ENCODE measurements around the gene MCAT. TPM values are rescaled to one million over a fixed set of nuclear protein-coding genes. Genes with fewer than 3 reads are reported as not detected.

MCAT gene
- total and polyA plus RNA-seq, 2 donors (not counting 3 experiments of a cell fraction or from before 2014, with no cell fraction given), result 16.9 to 23.2 TPM

GRCh38 chr22:43114958-43115357 is 28.2 kb downstream of the MCAT start:
- Histone ChIP-seq H3K4me3 (replicated peaks in 1 of 3; ENCODE audit: insufficient read depth in 1 of 3, low read depth in 1 of 3, low read length in 3 of 3) (no peak overlapping the region), H3K4me1 (ENCODE audit: control insufficient read depth, extremely low read depth, insufficient read depth, low read length) (no peaks in the 10 kb centered on the region), H3K9me1 (replicated peaks; ENCODE audit: control insufficient read depth, extremely low read depth, insufficient read depth, low read length) (no peaks in the 10 kb centered on the region), H3K9ac (replicated peaks; ENCODE audit: extremely low read depth, insufficient read depth, low read length) (no peak overlapping the region), H2AFZ (ENCODE audit: low read depth, low read length) (no peak overlapping the region), H3K4me2 (ENCODE audit: insufficient read depth, low read length) (no peak overlapping the region), H4K20me1 (replicated peaks; ENCODE audit: control insufficient read depth, extremely low read depth, insufficient read depth, low read length) (no peaks in the 10 kb centered on the region), H3K36me3 (ENCODE audit: control insufficient read depth in 2 of 2, extremely low read depth in 1 of 2, insufficient read depth in 2 of 2, low read length in 2 of 2) (no peaks in the 10 kb centered on the region), H3K27ac (ENCODE audit: insufficient read depth, low read depth, low read length) (no peak overlapping the region), H3K79me2 (ENCODE audit: control insufficient read depth, insufficient read depth, low read length) (no peaks in the 10 kb centered on the region), H3K9me3 (replicated peaks; ENCODE audit: control insufficient read depth, insufficient read depth, low read length) (no peaks in the 10 kb centered on the region), H3K27me3 (ENCODE audit: control insufficient read depth in 2 of 2, insufficient read depth in 2 of 2, low read length in 2 of 2) (peaks cover 16 to 21% of the 10 kb centered on the region in 2 experiments)
- DNase-seq (ENCODE audit: low read depth, low spot score) (no peak), FAIRE-seq (no peak)
- CTCF ChIA-PET, result no interaction called here
- POLR2A ChIA-PET, result no interaction called here
- intact Hi-C loops (cut with micrococcal nuclease) (no loop called here), dilution Hi-C loops (cut with MboI; ENCODE audit: extremely low pct_ligation_motif_present, low sequenced_read_pairs) (no loop called here)
- no TSS peak for BruUV-seq (replicated peaks)
- TF ChIP-seq, protein P1, sequence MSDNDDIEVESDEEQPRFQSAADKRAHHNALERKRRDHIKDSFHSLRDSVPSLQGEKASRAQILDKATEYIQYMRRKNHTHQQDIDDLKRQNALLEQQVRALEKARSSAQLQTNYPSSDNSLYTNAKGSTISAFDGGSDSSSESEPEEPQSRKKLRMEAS (IDR thresholded peaks at IDR 0.05; ENCODE audit: insufficient read depth, insufficient read length), result no peak
- no peak for TF ChIP-seq POLR2AphosphoS5 (IDR thresholded peaks at IDR 0.05; ENCODE audit: insufficient read depth, low read depth, low read length)
- TF ChIP-seq GATA2 (IDR thresholded peaks at IDR 0.05; ENCODE audit: insufficient read depth, insufficient read length, low read depth, low read length), result no peak
- TF ChIP-seq JUN (IDR thresholded peaks at IDR 0.05; ENCODE audit: borderline replicate concordance, insufficient read depth, insufficient read length, low read depth), result no peak
- TF ChIP-seq FOS (IDR thresholded peaks at IDR 0.05; ENCODE audit: borderline replicate concordance, insufficient read depth, low read length), result no peak
- no peak for TF ChIP-seq POLR2A (IDR thresholded peaks at IDR 0.05; ENCODE audit: low read depth, low read length)
- TF ChIP-seq EZH2 (IDR thresholded peaks at IDR 0.05; ENCODE audit: borderline replicate concordance, low read depth, low read length, severe bottlenecking), result no peak
- TF ChIP-seq CTCF (IDR thresholded peaks at IDR 0.05; ENCODE audit: extremely low read depth in 1 of 2, insufficient read depth in 1 of 2, low read depth in 1 of 2, low read length in 2 of 2), result no peak
- TF ChIP-seq MYC (IDR thresholded peaks at IDR 0.05; ENCODE audit: low read depth, low read length), result no peak

Data from endothelial cell of umbilical vein (primary cell).